Neural crest cell (in vitro differentiated cells): ENCODE measurements around the gene CDHR5. TPM values are rescaled to one million over a fixed set of nuclear protein-coding genes. Genes with fewer than 3 reads are reported as not detected.
A peak's percentile ranks its signal among the peaks of the same experiment; 100 is the strongest.

Experiments used
- DNase-seq: peaks from one replicate; pipeline ENCODE4 v3.0.0; 2021; ENCODE audit warnings: low read depth, mixed read lengths, low spot score
- H3K27ac Mint-ChIP-seq: one replicate; pipeline ENCODE4 v1.8.0; 2021; ENCODE audit warnings: mild to moderate bottlenecking, mixed read lengths; ENCODE audit not compliant: unreplicated experiment
- H3K27me3 Mint-ChIP-seq: 2 replicates; pipeline ENCODE4 v1.8.0; 2021; ENCODE audit warnings: low read depth, mild to moderate bottlenecking, mixed read lengths
- H3K36me3 Mint-ChIP-seq: 2 replicates; pipeline ENCODE4 v1.8.0; 2021; ENCODE audit warnings: low read depth, mild to moderate bottlenecking, mixed read lengths
- H3K4me1 Mint-ChIP-seq: 2 replicates; pipeline ENCODE4 v1.8.0; 2021; ENCODE audit warnings: mixed read lengths
- H3K4me3 Mint-ChIP-seq: one replicate; pipeline ENCODE4 v1.8.0; 2021; ENCODE audit warnings: mild to moderate bottlenecking, mixed read lengths
- H3K9me3 Mint-ChIP-seq: 2 replicates; pipeline ENCODE4 v1.8.0; 2021; ENCODE audit warnings: mixed read lengths
- total RNA-seq: library from RNA; stranded (reverse); gene quantifications from 2 replicates; pipeline ENCODE4 v1.2.1, GENCODE V29; 2021
- TF ChIP-seq, protein P1 (sequence below): fragments of 200-600 bp; sonication (generic); conservative IDR thresholded peaks from 2 replicates; pipeline ENCODE4 v1.5.0; 2021; ENCODE audit warnings: antibody characterized with exemption, mild to moderate bottlenecking

CDHR5 gene
- total RNA-seq, 1 donor from 2014 or later: not detected

- Mint-ChIP-seq H3K27ac (no peak overlapping the region), H3K27me3 (peaks cover 38% of the 10 kb centered on the region), H3K4me3 (peak overlapping the region; percentile 31), H3K9me3 (no peaks in the 10 kb centered on the region), H3K36me3 (no peaks in the 10 kb centered on the region), H3K4me1 (peaks cover 12% of the 10 kb centered on the region)
- TF ChIP-seq, protein P1, sequence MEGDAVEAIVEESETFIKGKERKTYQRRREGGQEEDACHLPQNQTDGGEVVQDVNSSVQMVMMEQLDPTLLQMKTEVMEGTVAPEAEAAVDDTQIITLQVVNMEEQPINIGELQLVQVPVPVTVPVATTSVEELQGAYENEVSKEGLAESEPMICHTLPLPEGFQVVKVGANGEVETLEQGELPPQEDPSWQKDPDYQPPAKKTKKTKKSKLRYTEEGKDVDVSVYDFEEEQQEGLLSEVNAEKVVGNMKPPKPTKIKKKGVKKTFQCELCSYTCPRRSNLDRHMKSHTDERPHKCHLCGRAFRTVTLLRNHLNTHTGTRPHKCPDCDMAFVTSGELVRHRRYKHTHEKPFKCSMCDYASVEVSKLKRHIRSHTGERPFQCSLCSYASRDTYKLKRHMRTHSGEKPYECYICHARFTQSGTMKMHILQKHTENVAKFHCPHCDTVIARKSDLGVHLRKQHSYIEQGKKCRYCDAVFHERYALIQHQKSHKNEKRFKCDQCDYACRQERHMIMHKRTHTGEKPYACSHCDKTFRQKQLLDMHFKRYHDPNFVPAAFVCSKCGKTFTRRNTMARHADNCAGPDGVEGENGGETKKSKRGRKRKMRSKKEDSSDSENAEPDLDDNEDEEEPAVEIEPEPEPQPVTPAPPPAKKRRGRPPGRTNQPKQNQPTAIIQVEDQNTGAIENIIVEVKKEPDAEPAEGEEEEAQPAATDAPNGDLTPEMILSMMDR: no peak
- DNase-seq: no peak
Measured at GRCh38 chr11:641806-642370, 17.1 kb upstream of the CDHR5 start.

- DNase-seq: no peak
- Mint-ChIP-seq H3K36me3 (no peaks in the 10 kb centered on the region), H3K27me3 (peaks cover 55% of the 10 kb centered on the region), H3K4me3 (no peak overlapping the region), H3K4me1 (peaks cover 16% of the 10 kb centered on the region), H3K27ac (no peak overlapping the region), H3K9me3 (no peaks in the 10 kb centered on the region)
- TF ChIP-seq, protein P1: no peak
Measured at GRCh38 chr11:640021-640706, 15.4 kb upstream of the CDHR5 start.

DNA sequence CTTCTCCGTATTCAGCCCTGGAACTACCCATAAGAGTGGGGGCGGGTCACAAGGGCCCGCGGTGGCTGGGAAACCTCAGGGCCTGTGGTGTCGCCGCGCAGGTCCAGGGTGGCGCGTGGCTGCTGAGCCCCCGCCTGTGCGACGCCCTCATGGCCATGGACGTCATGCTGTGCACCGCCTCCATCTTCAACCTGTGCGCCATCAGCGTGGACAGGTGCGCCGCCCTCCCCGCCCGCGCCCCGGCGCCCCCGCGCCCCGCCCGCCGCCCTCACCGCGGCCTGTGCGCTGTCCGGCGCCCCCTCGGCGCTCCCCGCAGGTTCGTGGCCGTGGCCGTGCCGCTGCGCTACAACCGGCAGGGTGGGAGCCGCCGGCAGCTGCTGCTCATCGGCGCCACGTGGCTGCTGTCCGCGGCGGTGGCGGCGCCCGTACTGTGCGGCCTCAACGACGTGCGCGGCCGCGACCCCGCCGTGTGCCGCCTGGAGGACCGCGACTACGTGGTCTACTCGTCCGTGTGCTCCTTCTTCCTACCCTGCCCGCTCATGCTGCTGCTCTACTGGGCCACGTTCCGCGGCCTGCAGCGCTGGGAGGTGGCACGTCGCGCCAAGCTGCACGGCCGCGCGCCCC, 14.7 kb upstream of the CDHR5 start:
- Mint-ChIP-seq H3K36me3 (no peaks in the 10 kb centered on the region), H3K4me1 (peaks cover 16% of the 10 kb centered on the region), H3K27me3 (peaks cover 62% of the 10 kb centered on the region), H3K27ac (no peak overlapping the region), H3K9me3 (no peaks in the 10 kb centered on the region), H3K4me3 (no peak overlapping the region)
- DNase-seq: no peak
- TF ChIP-seq, protein P1: no peak

DNA sequence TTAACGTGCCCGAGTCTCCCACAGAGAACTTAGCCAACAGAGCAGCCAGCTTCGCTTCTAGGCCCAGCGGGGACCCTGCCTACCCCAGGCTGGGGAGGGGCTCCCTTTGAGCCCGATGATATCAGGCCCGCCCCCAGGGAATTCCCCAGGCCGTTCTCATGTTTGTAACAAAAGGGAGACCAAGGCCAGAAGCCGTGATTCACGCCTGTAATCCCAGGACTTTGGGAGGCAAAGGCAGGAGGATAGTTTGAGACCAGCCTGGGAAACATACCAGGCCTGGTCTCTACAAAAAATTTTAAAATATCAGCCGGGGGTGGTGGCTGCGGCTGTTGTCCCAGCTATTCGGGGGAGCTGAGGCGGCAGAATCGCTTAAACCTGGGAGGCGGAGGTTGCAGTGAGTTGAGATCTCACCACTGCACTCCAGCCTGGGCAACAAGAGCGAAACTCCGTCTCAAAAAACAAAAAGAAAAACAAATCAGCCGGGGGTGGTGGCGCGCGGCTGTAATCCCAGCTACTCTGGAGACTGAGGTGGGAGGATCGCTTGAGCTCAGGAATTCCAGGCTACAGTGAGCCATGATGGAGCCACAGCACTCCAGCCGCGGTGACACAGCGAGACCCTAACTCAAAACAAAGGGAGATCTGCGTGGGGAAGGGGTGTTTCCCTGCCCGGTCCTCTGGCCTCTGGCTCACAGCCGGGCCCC, 14.0 kb upstream of the CDHR5 start:
- Mint-ChIP-seq H3K4me1 (peaks cover 16% of the 10 kb centered on the region), H3K36me3 (no peaks in the 10 kb centered on the region), H3K27ac (no peak overlapping the region), H3K4me3 (peak overlapping the region; percentile 79), H3K27me3 (peaks cover 66% of the 10 kb centered on the region), H3K9me3 (no peaks in the 10 kb centered on the region)
- no peak for DNase-seq
- TF ChIP-seq, protein P1: no peak

DNA sequence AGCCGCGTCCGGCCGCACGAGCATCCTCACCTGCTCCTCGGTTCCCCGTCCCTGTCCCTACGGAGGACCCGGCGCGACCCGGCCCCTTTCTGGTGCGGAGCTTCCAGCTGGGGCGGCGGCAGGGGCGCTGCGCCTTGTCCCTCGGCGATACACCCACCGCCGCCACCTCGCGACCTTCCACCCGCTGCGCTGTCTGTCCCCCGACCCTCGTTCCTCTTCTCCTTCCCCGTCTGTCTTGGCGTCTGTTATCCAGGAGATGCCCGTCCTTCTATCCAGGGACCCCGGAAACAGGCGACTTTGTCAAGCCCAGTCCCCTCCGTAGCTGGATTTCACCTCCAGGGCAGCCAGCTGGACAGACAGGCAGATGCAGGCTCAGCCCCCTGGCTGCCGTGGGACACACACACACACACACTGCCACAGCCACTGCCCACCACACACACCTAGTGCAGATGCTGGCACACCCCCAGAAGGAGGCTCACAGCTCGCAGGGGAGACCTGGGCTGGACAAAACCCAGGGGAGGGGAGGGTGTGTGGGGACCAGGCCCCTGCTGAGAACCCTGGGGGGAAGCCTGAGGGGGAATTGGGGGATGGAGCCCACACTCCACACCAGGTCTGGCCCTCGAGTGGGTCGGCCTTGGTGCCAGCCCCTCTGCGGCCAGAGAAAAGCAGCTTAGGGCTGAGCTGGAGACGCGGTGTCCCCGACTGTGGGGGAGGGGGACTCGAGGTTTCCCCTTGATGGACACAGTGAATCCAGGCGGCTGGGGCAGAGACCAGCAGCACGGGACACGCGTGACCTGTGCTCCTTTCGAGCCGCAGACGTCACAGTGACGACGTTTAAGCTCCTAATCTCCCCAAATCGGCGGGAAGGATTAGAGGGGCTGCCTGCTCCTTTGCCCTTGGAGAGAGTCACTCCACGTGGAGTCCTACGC, 13.1 kb upstream of the CDHR5 start:
- Mint-ChIP-seq H3K4me1 (peaks cover 16% of the 10 kb centered on the region), H3K27me3 (peaks cover 68% of the 10 kb centered on the region), H3K4me3 (peak overlapping the region; percentile 66), H3K9me3 (no peaks in the 10 kb centered on the region), H3K36me3 (no peaks in the 10 kb centered on the region), H3K27ac (no peak overlapping the region)
- no peak for DNase-seq
- TF ChIP-seq, protein P1: no peak
